HG02610 (cell line): Measurements from ENCODE around the gene PDE4D.
"Not testable (repeated sequence)": the region's sequence is repeated elsewhere in the genome, so short reads cannot be mapped to it uniquely, and the experiment has no call there.

Source experiments
- ATAC-seq: cut with Tn5 transposase; IDR thresholded peaks from one replicate; pipeline ENCODE4 v1.9.1; 2021; ENCODE audit warnings: mild to moderate bottlenecking, moderate library complexity; ENCODE audit not compliant: unreplicated experiment

Gene PDE4D

GRCh38 chr5:59769832-59770231 lies 123.7 kb downstream of the PDE4D start:
- no peak for ATAC-seq

DNA sequence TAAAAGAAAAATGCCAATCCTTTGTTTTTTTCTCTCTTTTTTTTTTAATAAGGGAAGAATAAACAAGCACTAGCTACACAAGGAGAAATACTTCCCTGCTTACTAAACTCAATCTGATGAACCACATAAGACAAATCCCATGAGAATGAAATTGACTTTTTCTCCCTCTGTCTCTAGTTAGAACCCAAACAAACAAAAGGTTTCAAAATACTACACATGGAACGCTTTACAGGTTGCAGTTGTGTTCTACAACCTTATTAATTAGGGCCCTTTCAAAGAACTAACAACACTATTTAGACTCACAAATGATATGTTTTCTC lies 124.5 kb downstream of the PDE4D start:
- ATAC-seq: no peak

GRCh38 chr5:59768152-59769040 lies 125.1 kb downstream of the PDE4D start:
- peak; percentile 47 for ATAC-seq

GRCh38 chr5:59767681-59768151 lies 125.8 kb downstream of the PDE4D start:
- no peak for ATAC-seq

- ATAC-seq: no peak
Measured at GRCh38 chr5:59767211-59767605, 126.3 kb downstream of the PDE4D start.

- ATAC-seq: no peak
Measured at GRCh38 chr5:59766427-59767210, 126.9 kb downstream of the PDE4D start.

DNA sequence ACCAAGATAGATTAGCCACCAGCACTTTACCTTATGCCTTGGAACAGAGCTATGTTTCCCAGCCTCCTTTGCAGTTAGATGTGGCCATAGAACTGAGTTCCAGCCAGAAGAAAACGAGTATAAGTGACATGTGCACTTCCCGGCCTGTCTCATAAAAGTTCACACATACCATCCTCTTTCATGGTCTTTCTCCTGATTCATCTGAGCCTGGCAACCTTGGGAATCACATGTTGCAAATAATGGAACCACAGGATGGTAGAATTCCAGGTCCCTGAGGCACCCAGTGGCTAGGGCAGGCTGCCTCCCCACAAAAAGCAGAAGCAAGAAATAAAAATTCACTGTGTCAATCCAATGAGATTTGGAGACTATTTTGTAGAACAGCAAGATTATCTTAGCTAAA lies 128.1 kb downstream of the PDE4D start:
- ATAC-seq: no peak

GRCh38 chr5:59764361-59764760 lies 129.2 kb downstream of the PDE4D start:
- no peak for ATAC-seq

GRCh38 chr5:59763541-59763940 lies 130.0 kb downstream of the PDE4D start:
- no peak for ATAC-seq

- ATAC-seq: not testable (repeated sequence)
Measured at GRCh38 chr5:59762232-59762631, 131.3 kb downstream of the PDE4D start.

- peak; percentile 93 for ATAC-seq
Measured at GRCh38 chr5:59760785-59761348, 132.7 kb downstream of the PDE4D start.

DNA sequence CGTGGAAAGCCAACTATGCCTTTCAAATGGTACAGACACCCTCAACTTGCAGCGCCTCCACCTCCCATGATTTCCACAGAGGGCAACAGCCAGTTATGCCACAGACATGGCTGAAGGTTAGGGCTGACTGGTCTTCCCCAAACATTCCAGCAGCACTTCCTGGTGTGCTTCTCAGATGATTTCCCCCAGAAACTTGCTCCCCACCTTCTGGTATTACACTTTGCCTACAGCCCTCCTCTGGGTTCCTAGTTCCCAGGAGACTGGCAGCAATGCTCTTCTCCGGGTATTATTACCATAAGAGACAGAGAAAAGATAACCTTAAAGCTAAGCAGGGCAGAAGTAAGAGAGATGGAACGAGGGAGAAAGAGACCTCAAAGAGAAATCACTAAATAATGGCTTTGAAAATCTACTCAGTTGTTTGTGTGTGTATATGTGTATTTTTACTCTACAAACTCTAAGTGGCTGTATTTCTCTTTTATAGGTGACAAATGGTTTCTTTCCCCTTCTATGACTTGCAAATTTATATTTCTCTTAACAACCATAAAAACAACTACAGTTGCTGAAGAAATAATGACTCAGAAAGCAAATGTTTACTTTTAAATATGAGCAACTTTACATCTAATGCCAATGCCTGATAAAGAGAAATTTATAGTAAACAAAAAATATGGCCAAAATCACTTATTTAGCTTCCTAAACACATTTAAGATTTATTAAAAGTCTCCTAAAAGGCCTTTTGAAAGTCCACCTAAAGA lies 133.8 kb downstream of the PDE4D start:
- no peak for ATAC-seq

DNA sequence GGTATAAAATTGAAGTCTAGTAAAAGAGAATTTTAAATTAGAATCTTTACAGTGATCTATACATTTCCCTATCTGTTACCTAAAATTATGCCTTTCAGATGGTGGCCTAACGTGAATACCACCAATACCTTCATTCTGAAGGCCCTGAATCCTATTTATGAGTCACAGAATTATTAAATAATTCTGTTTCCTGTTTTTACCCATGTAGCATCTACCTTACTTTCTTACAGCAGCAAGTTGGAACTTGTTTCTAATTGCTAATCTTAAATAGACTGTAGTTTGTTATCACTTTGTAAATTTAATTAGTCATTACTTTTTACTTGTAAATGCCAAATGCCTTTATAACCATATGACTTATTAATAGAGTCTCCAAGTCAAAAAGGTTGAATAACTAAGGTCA lies 135.0 kb downstream of the PDE4D start:
- no peak for ATAC-seq

DNA sequence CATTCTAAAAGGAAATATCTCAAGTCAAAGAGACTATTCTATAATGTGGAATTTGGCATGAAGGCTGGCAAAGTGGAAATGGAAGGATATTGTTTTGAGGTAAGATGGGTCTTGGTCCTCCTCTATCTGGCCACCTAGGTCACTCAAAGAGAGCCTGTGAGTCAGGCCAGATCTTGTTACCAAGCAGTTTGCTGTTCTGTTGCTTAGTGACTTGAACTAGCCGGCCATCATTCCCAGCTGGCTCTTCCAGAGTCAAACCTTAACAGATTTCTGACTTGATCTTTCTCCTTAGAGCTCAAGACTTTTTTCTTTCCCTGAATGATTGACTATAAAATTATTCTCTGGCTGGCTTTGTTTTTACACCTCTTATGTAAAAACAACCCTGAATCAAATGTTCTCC lies 136.1 kb downstream of the PDE4D start:
- no peak for ATAC-seq

GRCh38 chr5:59756373-59757035 lies 137.0 kb downstream of the PDE4D start:
- ATAC-seq: no peak

DNA sequence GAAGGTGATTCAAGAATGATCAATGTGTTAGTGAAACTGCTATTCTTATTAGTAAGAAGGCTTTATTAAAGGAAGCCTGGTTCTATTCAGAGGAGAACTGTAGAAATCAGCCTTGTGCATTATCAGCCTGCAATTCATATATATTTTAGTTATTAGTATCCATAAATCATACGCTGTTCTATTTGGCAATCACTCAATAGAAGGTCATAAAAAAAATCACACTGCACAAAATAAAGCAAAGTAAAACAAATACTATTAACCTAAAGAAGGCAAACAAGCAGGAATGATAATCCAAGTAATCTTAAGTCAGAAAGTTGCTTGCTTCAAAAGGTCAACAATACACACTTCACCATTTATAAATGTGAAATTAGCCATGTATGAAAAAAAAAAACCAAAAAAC lies 138.1 kb downstream of the PDE4D start:
- ATAC-seq: no peak

- ATAC-seq: no peak
Measured at GRCh38 chr5:59753599-59753998, 139.9 kb downstream of the PDE4D start.

GRCh38 chr5:59749782-59750520 lies 143.6 kb downstream of the PDE4D start:
- ATAC-seq: no peak

- ATAC-seq: not testable (repeated sequence)
Measured at GRCh38 chr5:59748036-59748663, 145.4 kb downstream of the PDE4D start.
